Left colon (tissue), 2 donors: ENCODE results near the gene TGFA. TPM values are rescaled to one million over a fixed set of nuclear protein-coding genes. Genes with fewer than 3 reads are reported as not detected.

ENCODE experiments used
- ATAC-seq: fragments of 200-7000 bp; cut with Tn5 transposase; one replicate; pipeline ENCODE4 v1.9.1; 2020; ENCODE audit warnings: mild to moderate bottlenecking, moderate library complexity
- DNase-seq, 2 donors: peaks; one replicate each; pipeline ENCODE4 v3.0.0-alpha.2; 2020
- intact Hi-C, 2 donors: fragments of 100-400 bp; cut with DNase I in 1 of 2; cut with micrococcal nuclease in 1 of 2; formaldehyde crosslinking; loops; one replicate each; pipeline versions ENCODE4 v1.11.2 to v1.14.0; 2022; cut with DNase I, micrococcal nuclease
- total RNA-seq, 2 donors: library from RNA; stranded (reverse); fragmentation: NEBNext Ultra II Directional; extraction: Animal tissue kit (Norgen Biotek cat#: 25700); gene quantifications; one replicate each; pipeline ENCODE4 v1.2.1, GENCODE V29; 2021
- donor health status: DM: no; HTN: no; CAD: no.
- donor health status: DM: yes; HTN: yes; CAD: no.

TGFA gene
- total RNA-seq, 2 donors from 2014 or later = 30.5 to 30.8 TPM

- ATAC-seq (no peak), DNase-seq (no peak)
- intact Hi-C loops = no loop called here
Observed at GRCh38 chr2:70400539-70400938, 153.1 kb downstream of the TGFA start.

GRCh38 chr2:70399046-70399445 lies 154.6 kb downstream of the TGFA start:
- DNase-seq (no peak), ATAC-seq (no peak)
- intact Hi-C loops = no loop called here

Other genes starting within 250 kb of the TGFA start
- under 1 TPM; 0.21 to 0.61 TPM for gene ADD2, start 214.4 kb upstream of the TGFA start, total RNA-seq
- gene FIGLA, start 236.8 kb upstream of the TGFA start, total RNA-seq = not detected